Measurements from ENCODE around the gene KCNQ1OT1.

GRCh38 chr11:2565447-2566222 is 134.2 kb downstream of the KCNQ1OT1 start:
- no peak for TF ChIP-seq CTCF (IDR thresholded peaks at IDR 0.05)
- no peak for TF ChIP-seq POLR2A (IDR thresholded peaks at IDR 0.05)
- no peak for TF ChIP-seq EP300 (IDR thresholded peaks at IDR 0.05)
- TF ChIP-seq POLR2AphosphoS5 (IDR thresholded peaks at IDR 0.05): no peak
